Activated T-cell treated with anti-CD3 and anti-CD28 coated beads, Interleukin-2, amount 50 U/mL, for 4 hours (primary cell): ENCODE data around the gene KIF18B. TPM values are rescaled to one million over a fixed set of nuclear protein-coding genes. Genes with fewer than 3 reads are reported as not detected.
"Not testable (repeated sequence)": the region's sequence is repeated elsewhere in the genome, so short reads cannot be mapped to it uniquely, and the experiment has no call there.

Experiments used
- ATAC-seq, 2 donors: fragments of 200-7000 bp; cut with Tn5 transposase; one replicate each; pipeline ENCODE4 v1.10.0; 2021
- DNase-seq: peaks from one replicate; pipeline ENCODE4 v3.0.0-alpha.2; 2020
- H3K27me3 Mint-ChIP-seq: one replicate; pipeline ENCODE4 v1.8.0; 2021; ENCODE audit warnings: low read depth, mixed read lengths
- H3K36me3 Mint-ChIP-seq: one replicate; pipeline ENCODE4 v1.8.0; 2022; ENCODE audit warnings: mixed read lengths; ENCODE audit not compliant: insufficient read depth
- H3K4me1 Mint-ChIP-seq: one replicate; pipeline ENCODE4 v1.8.0; 2021; ENCODE audit warnings: low read depth, mixed read lengths
- H3K4me3 Mint-ChIP-seq: one replicate; pipeline ENCODE4 v1.8.0; 2021; ENCODE audit warnings: mild to moderate bottlenecking, moderate library complexity, mixed read lengths
- H3K9me3 Mint-ChIP-seq: one replicate; pipeline ENCODE4 v1.8.0; 2021; ENCODE audit warnings: mixed read lengths
- total RNA-seq, 3 donors: library from RNA; stranded (reverse); gene quantifications; one replicate each; pipeline ENCODE4 v1.2.1, GENCODE V29; 2021

Gene KIF18B
- total RNA-seq, 3 donors from 2014 or later = 2.4 to 4.8 (median 3.7) TPM

DNA sequence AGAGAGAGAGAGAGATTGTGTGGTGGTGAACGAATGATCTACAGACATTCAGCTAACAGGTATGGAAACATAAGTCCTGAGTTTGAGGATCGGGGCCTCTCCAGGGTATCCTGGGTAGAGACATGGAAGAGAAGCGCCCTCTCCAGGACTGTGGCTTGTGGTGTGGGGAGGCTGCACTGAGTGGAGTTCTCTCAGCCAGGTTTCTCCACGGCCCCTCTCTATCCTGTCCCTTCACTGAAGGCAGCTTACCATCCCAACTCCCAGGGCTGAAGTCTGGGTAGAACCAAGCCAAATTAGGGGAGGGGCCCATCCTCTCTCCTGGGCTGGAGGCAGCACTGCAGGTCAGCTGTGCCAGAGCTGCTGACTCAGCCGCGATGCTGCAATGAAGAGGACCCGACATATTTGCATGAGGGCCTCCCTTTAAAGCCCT, 14.4 kb upstream of the KIF18B start:
- no peak for ATAC-seq
- H3K4me1 Mint-ChIP-seq = peaks cover 9% of the 10 kb centered on the region

DNA sequence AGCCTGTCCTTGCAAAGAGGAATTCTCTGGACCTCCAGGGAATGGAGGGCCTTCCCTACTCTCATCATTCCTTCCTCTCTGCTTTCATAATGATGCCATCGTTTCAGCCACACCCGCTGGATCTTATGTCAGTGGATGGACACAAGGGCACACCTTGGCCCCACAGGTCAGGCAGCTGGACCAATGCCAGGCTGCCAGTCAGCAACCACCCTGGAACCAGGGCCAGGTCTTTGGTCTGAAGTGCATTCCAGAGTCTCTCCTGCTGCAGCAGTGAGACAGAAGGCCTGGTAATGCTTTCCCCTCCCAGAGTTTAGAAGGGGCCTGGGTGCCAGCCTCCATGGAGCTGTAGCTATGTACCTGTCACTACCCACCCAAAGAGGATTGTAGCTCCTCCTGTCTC, 13.1 kb upstream of the KIF18B start:
- peaks cover 3% of the 10 kb centered on the region for H3K36me3 Mint-ChIP-seq
- H3K27me3 Mint-ChIP-seq = peaks cover 73% of the 10 kb centered on the region
- H3K9me3 Mint-ChIP-seq = no peaks in the 10 kb centered on the region
- DNase-seq (no peak), ATAC-seq (no peak)
- H3K4me3 Mint-ChIP-seq = no peak overlapping the region
- peaks cover 7% of the 10 kb centered on the region for H3K4me1 Mint-ChIP-seq

More for the DNA sequence above, 14.4 kb upstream of the KIF18B start:
- Mint-ChIP-seq H3K36me3 (peaks cover 3% of the 10 kb centered on the region), H3K9me3 (no peaks in the 10 kb centered on the region), H3K4me3 (no peak overlapping the region), H3K27me3 (peaks cover 75% of the 10 kb centered on the region)
- DNase-seq = no peak

DNA sequence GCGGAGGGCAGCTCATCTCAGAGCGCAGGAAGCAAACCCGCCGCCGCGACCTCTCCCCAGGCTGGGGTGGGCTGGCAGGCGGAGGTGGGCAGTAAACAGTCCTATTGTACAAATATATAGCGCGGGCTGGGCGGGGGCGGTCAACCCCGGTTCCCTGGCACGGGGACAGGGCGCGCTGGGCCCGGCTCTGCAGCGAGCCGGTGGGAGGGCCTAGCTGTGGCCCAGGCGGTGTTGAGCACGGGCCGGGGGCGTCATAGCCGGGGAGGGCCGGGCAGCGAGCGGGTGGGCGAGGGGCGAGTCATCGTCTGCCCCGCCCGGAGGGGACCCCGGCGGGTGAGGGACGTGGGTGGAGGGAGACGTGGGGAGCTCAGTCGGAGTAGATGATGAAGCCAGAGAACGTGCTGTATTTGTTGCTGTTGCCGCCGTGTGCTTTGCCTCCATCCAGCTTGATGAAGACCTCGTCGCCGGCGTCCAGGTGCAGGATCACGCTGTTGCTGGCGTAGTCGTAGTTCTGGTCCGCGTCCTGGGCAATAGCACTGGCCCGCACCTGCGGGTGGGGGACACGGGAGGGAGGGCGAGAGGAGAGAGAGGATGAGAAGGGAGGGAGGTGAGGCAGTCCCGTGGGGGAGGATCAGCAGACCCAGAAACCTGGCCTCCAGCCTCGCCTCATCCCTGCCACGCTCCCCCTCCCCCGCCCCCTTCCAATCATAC, 12.4 kb upstream of the KIF18B start:
- ATAC-seq (peak; percentile 69 to 70), DNase-seq (peak; percentile 23)
- Mint-ChIP-seq H3K36me3 (peaks cover 3% of the 10 kb centered on the region), H3K4me3 (no peak overlapping the region), H3K9me3 (no peaks in the 10 kb centered on the region), H3K27me3 (peaks cover 66% of the 10 kb centered on the region), H3K4me1 (peaks cover 5% of the 10 kb centered on the region)

DNA sequence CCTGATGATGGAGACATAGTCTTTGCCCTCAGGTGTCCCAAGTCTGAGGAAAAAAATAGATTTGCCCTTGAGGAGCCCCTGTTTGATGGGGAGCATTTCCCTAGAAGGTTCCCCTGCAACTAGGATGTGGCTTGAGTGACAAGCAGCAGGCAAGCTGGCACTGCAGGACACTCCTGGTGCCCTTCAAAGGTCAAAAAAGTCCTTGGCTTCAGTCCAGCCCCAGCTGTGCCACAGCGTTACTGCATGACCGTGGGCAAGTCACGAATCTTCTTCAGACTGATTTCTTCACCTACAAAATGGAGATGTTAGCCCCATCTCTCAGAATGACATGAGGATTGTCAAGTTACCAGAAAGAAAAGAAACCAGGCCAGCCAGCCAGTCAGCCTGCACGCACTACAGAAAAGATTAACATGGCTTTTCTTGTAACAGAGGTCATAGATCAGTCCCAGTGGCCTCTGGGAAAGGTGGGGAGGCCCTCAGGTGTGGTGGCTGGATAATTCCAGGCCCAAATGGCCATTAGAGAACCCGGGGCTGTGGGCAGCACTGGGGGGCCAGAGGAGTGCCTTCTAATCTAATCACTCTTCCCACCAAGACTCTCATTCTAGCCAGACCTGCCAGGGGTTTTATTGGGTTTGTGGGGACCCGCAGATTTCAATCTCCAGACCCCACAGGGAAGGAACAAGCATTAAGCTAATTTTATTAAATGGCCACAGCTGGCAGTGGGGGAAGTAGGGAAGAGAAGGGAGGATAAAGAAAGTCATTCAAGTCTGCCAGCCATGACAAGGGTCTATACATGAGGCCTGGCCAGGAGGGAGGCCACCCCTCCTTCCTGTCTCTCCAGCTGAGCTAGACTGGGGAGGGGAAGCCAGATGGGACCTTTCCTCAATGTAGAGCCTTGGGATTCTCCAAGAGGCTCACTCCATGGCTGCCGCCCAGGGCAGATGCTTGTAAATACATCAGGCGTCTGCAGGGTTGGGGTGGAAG, 9.7 kb upstream of the KIF18B start:
- Mint-ChIP-seq H3K9me3 (no peaks in the 10 kb centered on the region), H3K27me3 (peaks cover 44% of the 10 kb centered on the region), H3K36me3 (no peaks in the 10 kb centered on the region), H3K4me1 (peaks cover 5% of the 10 kb centered on the region), H3K4me3 (no peak overlapping the region)
- ATAC-seq = no peak
- DNase-seq = no peak

DNA sequence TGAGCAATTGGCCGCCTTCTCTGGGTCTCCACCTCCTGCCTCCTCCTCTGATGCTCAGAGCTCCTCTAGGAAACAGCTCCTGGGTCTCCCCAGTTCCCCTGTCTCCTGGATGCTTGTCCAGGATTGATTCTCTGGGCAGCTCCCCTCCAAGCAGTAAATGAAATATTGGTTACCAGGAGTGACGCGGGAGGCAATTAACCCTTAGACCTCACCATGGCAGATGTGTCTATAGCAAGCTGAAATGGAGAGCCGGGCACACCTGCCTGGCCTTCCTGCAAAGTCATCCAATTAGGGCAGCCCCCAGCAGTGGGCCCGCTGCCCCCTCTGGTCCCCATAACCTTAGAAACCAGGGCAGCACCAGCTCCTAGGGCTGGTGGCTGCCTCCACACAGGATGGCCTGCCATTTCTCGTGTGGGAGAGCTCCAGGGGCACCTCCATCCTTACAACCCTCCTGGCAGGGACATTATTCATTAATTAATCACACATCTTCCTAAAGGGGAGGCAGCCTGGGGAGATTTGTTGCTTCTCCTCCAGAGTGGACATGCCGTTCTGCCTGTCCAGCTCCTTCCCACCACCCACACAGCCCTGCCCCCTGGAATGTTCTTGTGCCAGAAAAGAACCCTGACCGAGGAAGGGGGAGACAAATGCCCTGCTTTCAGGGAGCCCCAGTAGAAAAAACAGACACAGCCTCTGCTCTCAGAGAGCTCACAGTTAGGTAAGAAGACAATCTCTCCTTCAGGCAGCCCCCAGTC, 8.3 kb upstream of the KIF18B start:
- no peaks in the 10 kb centered on the region for H3K36me3 Mint-ChIP-seq
- peaks cover 42% of the 10 kb centered on the region for H3K27me3 Mint-ChIP-seq
- H3K4me3 Mint-ChIP-seq = no peak overlapping the region
- DNase-seq (no peak), ATAC-seq (no peak)
- no peaks in the 10 kb centered on the region for H3K9me3 Mint-ChIP-seq
- peaks cover 5% of the 10 kb centered on the region for H3K4me1 Mint-ChIP-seq

DNA sequence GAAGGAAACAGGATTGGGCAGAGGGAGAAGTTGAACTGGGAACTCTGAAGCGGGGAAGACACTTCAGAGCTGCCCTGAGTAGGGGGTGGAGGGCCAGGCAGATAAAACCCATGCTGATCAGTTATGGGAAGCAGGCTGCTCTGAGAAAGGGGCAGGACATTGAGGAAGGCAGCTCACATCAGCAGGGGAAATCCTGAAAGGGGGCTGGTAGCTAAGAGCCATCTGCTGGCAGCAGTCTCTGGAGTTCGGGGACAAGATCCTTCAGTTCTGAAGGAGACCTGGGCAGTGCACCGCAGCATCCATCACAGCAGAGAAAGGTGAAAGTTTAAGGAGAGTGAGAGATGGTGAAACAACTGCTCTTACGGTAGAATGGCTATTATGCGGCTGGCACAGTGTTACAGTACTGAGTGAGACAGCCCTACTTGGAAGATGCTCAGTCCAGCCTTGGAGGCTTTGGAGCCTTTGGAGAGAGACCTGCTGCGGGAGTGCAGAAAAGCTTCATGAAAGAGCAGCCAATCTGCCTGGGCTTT, 5.4 kb upstream of the KIF18B start:
- Mint-ChIP-seq H3K9me3 (no peaks in the 10 kb centered on the region), H3K36me3 (no peaks in the 10 kb centered on the region), H3K4me1 (peaks cover 4% of the 10 kb centered on the region), H3K27me3 (peaks cover 20% of the 10 kb centered on the region), H3K4me3 (no peak overlapping the region)
- ATAC-seq (no peak), DNase-seq (no peak)

DNA sequence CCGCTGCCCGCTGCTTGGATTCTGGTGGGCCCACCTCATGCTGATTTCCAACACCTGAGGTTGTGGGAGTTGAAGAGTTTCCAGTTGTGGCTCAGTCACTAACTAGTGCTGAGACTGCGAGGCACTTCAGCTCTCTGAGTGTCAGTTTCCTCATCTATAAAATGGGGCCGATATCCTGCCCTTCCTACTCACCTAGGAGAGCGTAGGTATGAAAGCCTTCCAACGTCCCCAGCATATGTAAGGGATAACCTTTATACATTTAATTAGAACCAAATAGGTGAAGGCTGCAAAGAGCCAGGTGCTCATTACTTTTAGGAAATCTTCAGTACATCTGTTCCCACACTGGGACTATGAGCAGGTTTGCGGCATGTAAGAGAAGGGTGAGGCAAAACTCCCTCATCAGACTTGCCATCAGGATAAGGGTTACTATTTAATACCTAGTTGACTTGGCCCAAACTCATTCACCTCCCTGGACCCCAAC, 782 bp upstream of the KIF18B start:
- Mint-ChIP-seq H3K36me3 (no peaks in the 10 kb centered on the region), H3K9me3 (no peaks in the 10 kb centered on the region), H3K4me1 (peaks cover 15% of the 10 kb centered on the region), H3K4me3 (peak overlapping the region; percentile 90), H3K27me3 (peaks cover 3% of the 10 kb centered on the region)
- ATAC-seq (no peak), DNase-seq (no peak)

DNA sequence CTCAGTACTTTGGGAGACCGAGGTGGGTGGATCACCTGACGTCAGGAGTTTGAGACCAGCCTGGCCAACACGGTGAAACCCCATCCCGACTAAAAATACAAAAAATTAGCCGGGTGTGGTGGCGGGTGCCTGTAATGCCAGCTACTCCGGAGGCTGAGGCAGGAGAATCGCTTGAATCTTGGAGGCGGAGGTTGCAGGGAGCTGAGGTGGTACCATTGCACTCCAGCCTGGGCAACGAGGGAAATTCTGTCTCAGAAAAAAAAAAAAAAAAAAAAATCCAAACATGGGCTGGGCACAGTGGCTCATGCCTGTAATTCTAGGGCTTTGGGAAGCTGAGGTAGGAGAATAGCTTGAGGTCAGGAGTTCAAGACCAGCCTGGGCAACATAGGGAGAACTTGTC, 1.9 kb downstream of the KIF18B start:
- peaks cover 18% of the 10 kb centered on the region for H3K4me1 Mint-ChIP-seq
- H3K27me3 Mint-ChIP-seq, H3K9me3 Mint-ChIP-seq, ATAC-seq, DNase-seq, H3K36me3 Mint-ChIP-seq, H3K4me3 Mint-ChIP-seq: not testable (repeated sequence)

DNA sequence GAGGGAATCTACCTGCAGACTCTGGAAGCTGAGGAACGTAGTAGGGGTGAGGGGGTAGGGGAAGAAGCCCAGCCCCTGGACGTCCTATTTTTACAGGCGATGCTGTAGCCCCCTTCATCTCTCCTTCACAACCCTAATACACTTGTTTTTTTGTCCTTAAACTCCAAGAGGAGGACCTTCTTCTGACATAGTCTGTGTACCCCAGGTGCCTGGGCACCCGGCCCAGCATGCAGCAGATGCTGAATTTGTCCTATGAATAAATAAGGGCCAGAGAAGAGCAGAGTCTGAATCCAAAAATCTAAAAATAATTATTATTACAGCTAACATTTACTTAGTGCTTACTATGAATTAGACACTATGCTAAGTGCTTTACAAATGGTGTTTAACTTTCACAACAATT, 5.1 kb downstream of the KIF18B start:
- H3K27me3 Mint-ChIP-seq = no peaks in the 10 kb centered on the region
- peaks cover 10% of the 10 kb centered on the region for H3K4me1 Mint-ChIP-seq
- no peaks in the 10 kb centered on the region for H3K9me3 Mint-ChIP-seq
- H3K4me3 Mint-ChIP-seq = no peak overlapping the region
- DNase-seq = no peak
- no peak for ATAC-seq
- no peaks in the 10 kb centered on the region for H3K36me3 Mint-ChIP-seq

DNA sequence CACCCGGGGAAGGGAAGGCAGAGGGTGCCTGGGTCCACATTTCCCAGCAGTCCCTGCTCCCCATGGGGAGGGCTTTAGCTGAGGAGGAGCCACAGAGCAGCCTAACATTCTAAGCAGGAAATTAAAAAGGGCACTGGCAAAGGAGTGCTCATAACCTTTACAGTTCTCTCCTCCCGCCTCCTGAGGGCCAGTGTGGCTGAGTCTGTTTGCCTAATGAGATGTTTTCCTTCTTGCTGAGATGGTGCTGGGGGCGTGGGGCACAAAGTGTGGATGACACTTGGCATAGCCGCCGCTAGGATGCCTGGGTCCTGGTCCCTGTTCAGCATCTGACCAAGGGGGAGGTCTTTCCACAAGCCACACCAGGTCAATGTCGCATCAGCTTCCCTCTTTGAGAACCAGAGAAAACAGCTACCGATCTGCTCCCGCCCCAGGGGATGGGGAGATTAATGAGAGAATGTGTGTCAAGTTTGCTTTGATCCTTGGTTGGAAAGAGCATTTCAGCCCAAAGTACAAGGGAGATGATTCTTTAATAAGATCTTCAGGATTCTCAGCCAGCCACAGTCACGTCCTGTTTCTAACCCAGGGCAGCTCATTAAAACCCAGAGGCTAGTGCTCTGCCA, 5.8 kb downstream of the KIF18B start:
- Mint-ChIP-seq H3K36me3 (no peaks in the 10 kb centered on the region), H3K9me3 (no peaks in the 10 kb centered on the region), H3K27me3 (no peaks in the 10 kb centered on the region), H3K4me3 (no peak overlapping the region), H3K4me1 (peaks cover 10% of the 10 kb centered on the region)
- no peak for DNase-seq
- ATAC-seq = no peak

DNA sequence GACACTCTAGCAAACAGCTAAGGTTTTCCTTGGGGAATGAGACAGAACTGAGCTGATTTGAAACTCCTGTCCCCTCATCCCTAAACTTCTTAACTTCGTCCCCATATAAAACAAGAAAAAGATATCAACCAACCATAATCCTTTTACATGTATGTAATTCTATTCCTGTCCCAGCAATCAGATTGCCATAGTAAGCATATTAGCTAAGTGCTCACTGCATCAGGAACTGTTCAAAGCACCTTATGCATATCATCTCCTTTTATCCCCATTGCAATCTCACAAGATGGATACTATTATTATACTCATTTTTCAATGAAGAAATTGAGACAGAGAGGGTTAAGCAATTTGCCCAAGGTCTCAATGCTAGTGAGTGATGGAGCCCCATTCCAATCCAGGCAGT, 6.8 kb downstream of the KIF18B start:
- Mint-ChIP-seq H3K36me3 (no peaks in the 10 kb centered on the region), H3K27me3 (no peaks in the 10 kb centered on the region), H3K4me1 (peaks cover 3% of the 10 kb centered on the region), H3K4me3 (no peak overlapping the region), H3K9me3 (no peaks in the 10 kb centered on the region)
- ATAC-seq (no peak), DNase-seq (no peak)

DNA sequence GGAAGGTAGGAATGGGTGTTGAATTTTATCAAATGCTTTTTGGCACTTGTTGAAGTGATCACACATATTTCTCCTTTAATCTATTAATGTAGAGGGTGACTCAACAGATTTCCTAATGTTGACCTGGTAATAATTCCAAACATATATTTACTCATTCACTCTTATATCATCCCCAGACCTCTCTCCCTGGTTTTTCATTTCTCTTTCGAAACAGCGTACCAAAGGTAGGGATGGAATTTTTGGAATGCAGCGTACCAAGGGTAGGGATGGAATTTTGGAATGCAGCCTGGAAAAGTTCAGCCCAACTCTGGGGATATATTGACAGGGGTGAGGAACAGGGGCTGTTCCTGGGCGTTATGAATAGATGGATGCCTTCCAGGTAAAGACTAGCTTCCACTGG, 7.3 kb downstream of the KIF18B start:
- no peak for DNase-seq
- no peak overlapping the region for H3K4me3 Mint-ChIP-seq
- H3K9me3 Mint-ChIP-seq = no peaks in the 10 kb centered on the region
- H3K27me3 Mint-ChIP-seq = no peaks in the 10 kb centered on the region
- H3K4me1 Mint-ChIP-seq = peaks cover 3% of the 10 kb centered on the region
- no peak for ATAC-seq
- no peaks in the 10 kb centered on the region for H3K36me3 Mint-ChIP-seq

DNA sequence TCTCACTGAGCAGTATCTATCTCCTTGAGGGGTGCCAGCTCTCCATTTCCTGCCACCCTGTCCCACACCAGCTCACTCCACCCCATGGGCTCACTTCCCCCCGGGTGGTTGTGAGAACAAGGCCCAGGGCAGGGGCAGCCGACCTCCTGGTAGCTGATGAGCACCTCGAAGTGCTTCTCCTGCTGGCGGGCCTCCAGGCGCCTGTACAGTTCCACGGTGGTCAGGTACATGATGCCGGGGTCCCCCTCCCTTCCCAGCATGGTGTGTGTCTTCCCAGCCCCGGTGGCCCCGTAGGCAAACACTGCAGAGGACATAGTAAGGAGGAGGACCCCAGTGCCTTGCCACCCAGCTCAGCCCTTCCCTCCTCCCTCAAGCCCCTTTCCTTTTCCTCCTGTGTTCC, 12.5 kb downstream of the KIF18B start:
- no peak overlapping the region for H3K4me3 Mint-ChIP-seq
- H3K27me3 Mint-ChIP-seq = no peaks in the 10 kb centered on the region
- H3K4me1 Mint-ChIP-seq = no peaks in the 10 kb centered on the region
- no peaks in the 10 kb centered on the region for H3K9me3 Mint-ChIP-seq
- ATAC-seq (no peak), DNase-seq (no peak)
- H3K36me3 Mint-ChIP-seq = no peaks in the 10 kb centered on the region

DNA sequence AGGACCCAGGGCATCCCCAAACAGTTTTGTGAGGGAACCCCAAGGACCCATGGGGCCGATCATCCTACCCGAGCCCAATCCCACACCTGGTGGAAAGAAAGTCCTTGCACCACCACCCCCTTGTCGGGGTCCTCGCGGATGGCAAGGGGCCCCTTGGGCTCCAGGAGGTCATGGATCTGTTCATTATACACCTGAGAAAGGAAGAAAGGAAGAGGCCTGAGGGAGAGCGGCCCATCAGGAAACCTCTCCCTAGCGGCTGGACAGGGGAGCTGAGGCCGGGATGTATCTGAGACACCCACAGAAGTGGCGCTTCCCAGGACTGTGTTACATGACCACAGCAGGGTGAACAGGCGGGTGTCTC, 12.8 kb downstream of the KIF18B start:
- no peak overlapping the region for H3K4me3 Mint-ChIP-seq
- H3K27me3 Mint-ChIP-seq = no peaks in the 10 kb centered on the region
- H3K9me3 Mint-ChIP-seq = no peaks in the 10 kb centered on the region

More for the DNA sequence above, 12.8 kb downstream of the KIF18B start:
- Mint-ChIP-seq H3K36me3 (no peaks in the 10 kb centered on the region), H3K4me1 (no peaks in the 10 kb centered on the region)
- DNase-seq = no peak
- ATAC-seq = no peak
